ENCODE results near the gene USP10. TPM values are rescaled to one million over a fixed set of nuclear protein-coding genes. Genes with fewer than 3 reads are reported as not detected.

The USP10 gene
- total RNA-seq, 2 experiments from 2014 or later: 99.3 to 106 TPM

GRCh38 chr16:84657229-84657837, 42.5 kb upstream of the USP10 start:
- Histone ChIP-seq H3K9me3 (ENCODE audit: control insufficient read depth in 1 of 2, insufficient read depth in 1 of 2, low read length in 2 of 2) (peaks cover 0 to 5% of the 10 kb centered on the region in 2 experiments), H3K27ac (ENCODE audit: low read depth in 1 of 2, low read length in 2 of 2) (no peak overlapping the region), H3K4me1 (ENCODE audit: insufficient read depth, low read length) (peaks cover 61% of the 10 kb centered on the region), H3K36me3 (ENCODE audit: insufficient read depth, low read length) (peaks cover 78% of the 10 kb centered on the region), H3K27me3 (ENCODE audit: control insufficient read depth in 1 of 2, insufficient read depth in 2 of 2, low read length in 2 of 2) (no peaks in the 10 kb centered on the region), H3K4me3 (ENCODE audit: low read length) (no peak overlapping the region)
- Mint-ChIP-seq H3K36me3 (ENCODE audit: low read depth) (peaks cover 93% of the 10 kb centered on the region), H3K27me3 (no peaks in the 10 kb centered on the region), H3K4me3 (no peak overlapping the region), H3K27ac (peak overlapping the region; percentile 47), H3K9me3 (no peaks in the 10 kb centered on the region), H3K4me1 (ENCODE audit: low read depth) (peaks cover 48% of the 10 kb centered on the region)
- no peak for DNase-seq
- no peak for ATAC-seq (ENCODE audit: poor library complexity)
- POLR2A ChIA-PET: interaction anchor here (1.1 kb wide), 1 partner anchor 9 kb away, joined by 3 read pairs; the partner anchor contains the start of gene KLHL36
- no peak for TF ChIP-seq CTCF (IDR thresholded peaks at IDR 0.05)
- CTCF ChIA-PET: interaction anchor here (1.0 kb wide), 1 partner anchor 69 kb away, joined by 3 read pairs; no protein-coding TSS in a partner anchor
- intact Hi-C loops (cut with DNase I, micrococcal nuclease): no loop called here

DNA sequence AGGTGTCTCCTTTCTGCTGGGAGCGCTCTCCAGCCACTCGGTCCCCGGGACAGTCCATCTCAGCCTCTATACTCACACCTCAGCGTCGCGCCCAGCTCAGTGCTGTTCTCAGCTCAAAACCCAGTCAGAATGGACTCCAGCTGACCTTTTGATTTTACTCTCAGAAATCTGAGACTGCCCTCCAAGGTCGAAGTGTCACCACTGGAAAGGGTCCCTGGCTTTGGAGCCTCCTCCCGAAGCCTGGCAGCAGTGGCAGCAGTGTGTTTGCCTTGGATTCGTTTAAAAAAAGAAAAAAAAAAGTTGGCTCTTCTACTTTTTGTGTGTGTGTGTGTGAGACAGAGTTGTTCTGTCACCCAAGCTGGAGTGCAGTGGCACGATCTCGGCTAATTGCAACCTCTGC, 41.1 kb upstream of the USP10 start:
- peaks cover 0 to 5% of the 10 kb centered on the region in 2 experiments for H3K9me3 ChIP-seq (ENCODE audit: control insufficient read depth in 1 of 2, insufficient read depth in 1 of 2, low read length in 2 of 2)
- POLR2A ChIA-PET: interaction anchor here (1.6 kb wide), 1 partner anchor 10 kb away, joined by 4 read pairs; the partner anchor contains the start of gene KLHL36
- CTCF ChIA-PET: no interaction called here
- H3K4me3 ChIP-seq (ENCODE audit: low read length): no peak overlapping the region
- no peak for TF ChIP-seq CTCF (IDR thresholded peaks at IDR 0.05)
- no peaks in the 10 kb centered on the region for H3K27me3 Mint-ChIP-seq
- no peak for ATAC-seq (ENCODE audit: poor library complexity)
- H3K27ac ChIP-seq (ENCODE audit: low read depth in 1 of 2, low read length in 2 of 2): no peak overlapping the region
- peak overlapping the region; percentile 24 for H3K27ac Mint-ChIP-seq
- DNase-seq: no peak
- no peaks in the 10 kb centered on the region for H3K27me3 ChIP-seq (ENCODE audit: control insufficient read depth in 1 of 2, insufficient read depth in 2 of 2, low read length in 2 of 2)
- no peaks in the 10 kb centered on the region for H3K9me3 Mint-ChIP-seq
- H3K4me1 ChIP-seq (ENCODE audit: insufficient read depth, low read length): peaks cover 47% of the 10 kb centered on the region
- peaks cover 86% of the 10 kb centered on the region for H3K36me3 ChIP-seq (ENCODE audit: insufficient read depth, low read length)
- H3K4me1 Mint-ChIP-seq (ENCODE audit: low read depth): peaks cover 36% of the 10 kb centered on the region
- H3K36me3 Mint-ChIP-seq (ENCODE audit: low read depth): peaks cover 93% of the 10 kb centered on the region
- H3K4me3 Mint-ChIP-seq: no peak overlapping the region
- intact Hi-C loops (cut with DNase I, micrococcal nuclease): no loop called here

DNA sequence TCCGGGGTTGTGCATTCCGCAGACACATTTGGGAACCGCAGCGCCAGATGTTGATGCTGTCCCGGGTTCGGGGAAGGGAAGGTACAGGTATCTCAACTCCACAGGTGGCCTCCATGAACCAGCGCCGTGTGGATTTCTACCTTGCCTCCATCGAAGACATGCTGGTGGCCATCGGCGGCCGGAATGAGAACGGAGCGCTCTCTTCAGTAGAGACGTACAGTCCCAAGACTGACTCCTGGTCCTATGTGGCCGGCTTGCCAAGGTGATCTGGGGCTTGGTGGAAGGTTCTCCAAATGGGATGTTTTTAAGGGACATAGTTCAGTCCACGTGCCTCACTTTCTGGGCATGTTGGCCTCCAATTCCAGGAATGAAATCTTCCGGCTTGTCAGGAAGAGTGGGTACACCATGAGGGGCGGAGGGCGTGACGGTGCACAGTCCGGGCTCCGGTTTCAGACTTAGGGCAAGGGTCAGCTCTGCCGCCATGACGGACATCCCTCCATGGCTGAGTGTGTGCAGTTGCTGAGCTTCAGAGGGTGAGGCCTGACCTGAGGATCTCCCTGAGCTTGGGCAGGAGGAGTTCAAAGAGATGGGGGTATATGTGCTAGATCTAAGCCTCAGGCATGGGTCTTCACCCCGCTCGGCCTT, 40.0 kb upstream of the USP10 start:
- no peak overlapping the region for H3K4me3 Mint-ChIP-seq
- ATAC-seq (ENCODE audit: poor library complexity): no peak

More for the DNA sequence above, 40.0 kb upstream of the USP10 start:
- Mint-ChIP-seq H3K36me3 (ENCODE audit: low read depth) (peaks cover 96% of the 10 kb centered on the region), H3K9me3 (no peaks in the 10 kb centered on the region), H3K27me3 (no peaks in the 10 kb centered on the region), H3K27ac (no peak overlapping the region), H3K4me1 (ENCODE audit: low read depth) (peaks cover 34% of the 10 kb centered on the region)
- Histone ChIP-seq H3K27ac (ENCODE audit: low read depth in 1 of 2, low read length in 2 of 2) (no peak overlapping the region), H3K36me3 (ENCODE audit: insufficient read depth, low read length) (peaks cover 83% of the 10 kb centered on the region), H3K9me3 (ENCODE audit: control insufficient read depth in 1 of 2, insufficient read depth in 1 of 2, low read length in 2 of 2) (peaks cover 0 to 5% of the 10 kb centered on the region in 2 experiments), H3K4me3 (ENCODE audit: low read length) (no peak overlapping the region), H3K4me1 (ENCODE audit: insufficient read depth, low read length) (peaks cover 37% of the 10 kb centered on the region), H3K27me3 (ENCODE audit: control insufficient read depth in 1 of 2, insufficient read depth in 2 of 2, low read length in 2 of 2) (no peaks in the 10 kb centered on the region)
- no peak for DNase-seq
- no peak for TF ChIP-seq CTCF (IDR thresholded peaks at IDR 0.05)
- POLR2A ChIA-PET: interaction anchor here (1.6 kb wide), 1 partner anchor 11 kb away, joined by 4 read pairs; the partner anchor contains the start of gene KLHL36
- intact Hi-C loops (cut with DNase I, micrococcal nuclease): no loop called here
- CTCF ChIA-PET: no interaction called here
